Right lobe of liver (tissue), 6 donors: ENCODE measurements around the gene UBE2G1. TPM values are rescaled to one million over a fixed set of nuclear protein-coding genes. Genes with fewer than 3 reads are reported as not detected.

ENCODE experiments used
- ATAC-seq, 4 donors: fragments of 200-7000 bp; cut with Tn5 transposase; one replicate each; pipeline ENCODE4 v1.9.1; 2020; ENCODE audit warnings: mild to moderate bottlenecking in 4 of 4, moderate library complexity in 4 of 4
- DNase-seq, 3 donors: peaks; one replicate each; pipeline ENCODE4 v3.0.0-alpha.2; 2020
- H3K27ac ChIP-seq, 3 donors: fragments of 200-600 bp; one replicate each; pipeline ENCODE4 v1.8.0; 2022
- H3K27me3 ChIP-seq, 2 donors: fragments of 200-600 bp; one replicate each; pipeline ENCODE4 v1.8.0; 2022
- H3K36me3 ChIP-seq, 4 donors: fragments of 200-600 bp; sonication (generic) in 1 of 4; one replicate each; pipeline versions ENCODE4 v1.5.1 to v1.8.0; 2017 to 2022; ENCODE audit warnings: control low read depth in 1 of 4
- H3K4me1 ChIP-seq, 4 donors: fragments of 200-600 bp; sonication (generic) in 1 of 4; one replicate each; pipeline versions ENCODE4 v1.5.1 to v1.8.0; 2017 to 2022; ENCODE audit warnings: control low read depth in 1 of 4
- H3K4me3 ChIP-seq, 3 donors: fragments of 200-600 bp; one replicate each; pipeline ENCODE4 v1.8.0; 2022
- H3K9me3 ChIP-seq, 4 donors: fragments of 200-600 bp; sonication (generic) in 1 of 4; one replicate each; pipeline versions ENCODE4 v1.5.1 to v1.8.0; 2017 to 2022; ENCODE audit warnings: control low read depth in 1 of 4
- CTCF ChIP-seq, 4 donors: fragments of 200-600 bp in 3 of 4; fragments of 450-650 bp in 1 of 4; IDR thresholded peaks; one replicate each; pipeline versions ENCODE4 v1.5.1 to v1.8.0; 2016 to 2022; ENCODE audit warnings: antibody characterized with exemption in 4 of 4, mild to moderate bottlenecking in 2 of 4
- POLR2A ChIP-seq: fragments of 450-650 bp; IDR thresholded peaks from one replicate; pipeline ENCODE4 v1.6.1; 2017; ENCODE audit warnings: antibody characterized with exemption, mild to moderate bottlenecking
- WGBS: methylation state at CpG from one replicate; pipeline ENCODE4 v1.1.6; 2018; ENCODE audit warnings: low coverage, low lambda C conversion rate; ENCODE audit not compliant: insufficient coverage; ENCODE audit errors: missing lambda C conversion rate; 5-methylcytosine and 5-hydroxymethylcytosine counted together
- intact Hi-C, 2 donors: fragments of 100-400 bp; cut with DNase I; formaldehyde crosslinking; loops; one replicate each; pipeline versions ENCODE4 v1.11.2 to v1.14.1; 2022
- total RNA-seq, 6 experiments: library from RNA; depleted of rRNA in 2 of 6; stranded (reverse); fragments of >200 nt in 2 of 6; fragmentation: NEBNext Ultra II Directional in 3 of 6; extraction: Animal tissue kit (Norgen Biotek cat#: 25700) in 3 of 6; gene quantifications; one replicate each; pipeline versions ENCODE4 v1.1.0 to v1.2.4, GENCODE V29; 2016 to 2023
- donor health status: DM: no; HTN: yes; CAD: no.
- donor health status: DM: no; HTN: no; CAD: no.
- donor health status: DM: no; HTN: no; CAD: no.
- donor health status: DM: no; HTN: yes; CAD: no.
- donor health status: DM: no; HTN: yes; CAD: no.

The UBE2G1 gene
- total RNA-seq, 6 experiments from 2014 or later, result 30.3 to 45.5 (median 38.8) TPM

- peaks cover 0 to 14% (median 0%) of the 10 kb centered on the region in 4 donors for H3K36me3 ChIP-seq
- no peak overlapping the region for H3K4me3 ChIP-seq
- no peaks in the 10 kb centered on the region for H3K27me3 ChIP-seq
- ATAC-seq, result peak in 2 of 4 donors; percentile 35 to 59
- no peaks in the 10 kb centered on the region for H3K4me1 ChIP-seq
- 80% methylated on average over 5 of the region's 6 CpGs for WGBS
- TF ChIP-seq CTCF (IDR thresholded peaks at IDR 0.05), result no peak
- no peak for TF ChIP-seq POLR2A
- intact Hi-C loops, result no loop called here
- H3K9me3 ChIP-seq, result no peaks in the 10 kb centered on the region
- DNase-seq, result no peak
- no peak overlapping the region for H3K27ac ChIP-seq
Measured at GRCh38 chr17:4272213-4272971, 94.1 kb downstream of the UBE2G1 start.

GRCh38 chr17:4270736-4271135 lies 95.7 kb downstream of the UBE2G1 start:
- H3K9me3 ChIP-seq, result no peaks in the 10 kb centered on the region
- DNase-seq (no peak), ATAC-seq (no peak)
- WGBS, result 66% methylated on average over 3 of the region's 3 CpGs
- TF ChIP-seq CTCF (IDR thresholded peaks at IDR 0.05) (no peak), POLR2A (no peak)
- H3K27me3 ChIP-seq, result no peaks in the 10 kb centered on the region
- no peaks in the 10 kb centered on the region for H3K4me1 ChIP-seq
- intact Hi-C loops, result no loop called here
- H3K36me3 ChIP-seq, result peaks cover 0 to 14% (median 0%) of the 10 kb centered on the region in 4 donors
- no peak overlapping the region for H3K27ac ChIP-seq
- H3K4me3 ChIP-seq, result no peak overlapping the region

GRCh38 chr17:4269915-4270314 lies 96.6 kb downstream of the UBE2G1 start:
- intact Hi-C loops, result no loop called here
- H3K27me3 ChIP-seq, result no peaks in the 10 kb centered on the region
- WGBS, result 91% methylated on average over 4 of the region's 4 CpGs
- H3K9me3 ChIP-seq, result no peaks in the 10 kb centered on the region
- no peak for DNase-seq
- no peak overlapping the region for H3K4me3 ChIP-seq
- no peak overlapping the region for H3K27ac ChIP-seq
- no peak for TF ChIP-seq CTCF (IDR thresholded peaks at IDR 0.05)
- no peak for TF ChIP-seq POLR2A
- H3K4me1 ChIP-seq, result no peaks in the 10 kb centered on the region
- ATAC-seq, result no peak
- H3K36me3 ChIP-seq, result peaks cover 0 to 14% (median 0%) of the 10 kb centered on the region in 4 donors

GRCh38 chr17:4267402-4267801 lies 99.1 kb downstream of the UBE2G1 start:
- WGBS, result 90% methylated on average over 5 of the region's 8 CpGs

More at GRCh38 chr17:4267402-4267801, 99.1 kb downstream of the UBE2G1 start:
- H3K9me3 ChIP-seq, result no peaks in the 10 kb centered on the region
- no peaks in the 10 kb centered on the region for H3K27me3 ChIP-seq
- peaks cover 0 to 14% (median 0%) of the 10 kb centered on the region in 4 donors for H3K36me3 ChIP-seq
- ATAC-seq (no peak), DNase-seq (no peak)
- no peak overlapping the region for H3K27ac ChIP-seq
- TF ChIP-seq POLR2A (no peak), CTCF (IDR thresholded peaks at IDR 0.05) (no peak)
- intact Hi-C loops, result no loop called here
- peaks cover 0 to 7% (median 3%) of the 10 kb centered on the region in 4 donors for H3K4me1 ChIP-seq
- no peak overlapping the region for H3K4me3 ChIP-seq
